ENCODE results near the gene PNMA1.
"Not testable (repeated sequence)": the region's sequence is repeated elsewhere in the genome, so short reads cannot be mapped to it uniquely, and the experiment has no call there.

PNMA1 gene

DNA sequence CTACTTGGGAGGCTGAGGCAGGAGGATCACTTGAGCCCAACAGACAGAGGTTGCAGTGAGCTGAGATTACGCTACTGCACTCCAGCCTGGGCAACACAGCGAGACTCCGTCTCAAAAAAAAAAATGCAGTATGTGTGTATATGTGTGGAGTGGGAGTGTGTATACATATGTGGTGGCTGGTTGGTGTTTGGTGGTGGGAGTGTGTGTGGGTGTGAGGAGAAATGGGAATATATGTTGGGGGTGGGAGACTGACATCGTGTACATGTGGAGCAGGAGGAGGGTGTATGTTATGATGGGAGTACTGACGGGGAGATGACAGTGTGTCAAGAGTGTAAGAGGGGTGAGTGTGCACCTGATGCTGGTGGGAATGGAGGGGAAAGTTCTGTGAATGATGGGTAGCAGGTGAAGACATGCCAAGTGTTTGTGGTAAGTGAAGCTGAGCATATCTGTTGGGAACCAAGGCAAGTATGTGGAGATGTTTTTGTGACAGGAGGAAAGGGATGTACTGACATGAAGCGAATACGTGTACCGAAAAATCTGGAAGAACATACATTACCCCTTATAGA lies 4.2 kb downstream of the PNMA1 start:
- no peak overlapping the region for H3K4me3 ChIP-seq (ENCODE audit: low read length)
- no peak for TF ChIP-seq ZNF274 (IDR thresholded peaks at IDR 0.05; ENCODE audit: low read depth, low read length)

DNA sequence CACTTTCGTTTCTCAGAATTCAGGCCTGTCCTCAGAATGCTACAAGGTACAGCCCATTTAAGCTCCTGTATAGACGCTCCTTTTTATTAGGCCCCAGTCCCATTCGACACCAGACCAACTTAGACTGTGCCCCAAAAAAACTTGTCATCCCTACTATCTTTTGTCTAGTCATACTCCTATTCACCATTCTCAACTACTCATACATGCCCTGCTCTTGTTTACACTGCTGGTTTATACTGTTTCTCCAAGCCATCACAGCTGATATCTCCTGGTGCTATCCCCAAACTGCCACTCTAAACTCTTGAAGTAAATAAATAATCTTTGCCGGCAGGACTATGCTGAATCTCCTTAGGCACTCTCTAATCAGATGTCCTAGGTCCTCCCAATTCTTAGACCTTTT lies 6.1 kb downstream of the PNMA1 start:
- H3K4me3 ChIP-seq (ENCODE audit: low read length) = not testable (repeated sequence)

DNA sequence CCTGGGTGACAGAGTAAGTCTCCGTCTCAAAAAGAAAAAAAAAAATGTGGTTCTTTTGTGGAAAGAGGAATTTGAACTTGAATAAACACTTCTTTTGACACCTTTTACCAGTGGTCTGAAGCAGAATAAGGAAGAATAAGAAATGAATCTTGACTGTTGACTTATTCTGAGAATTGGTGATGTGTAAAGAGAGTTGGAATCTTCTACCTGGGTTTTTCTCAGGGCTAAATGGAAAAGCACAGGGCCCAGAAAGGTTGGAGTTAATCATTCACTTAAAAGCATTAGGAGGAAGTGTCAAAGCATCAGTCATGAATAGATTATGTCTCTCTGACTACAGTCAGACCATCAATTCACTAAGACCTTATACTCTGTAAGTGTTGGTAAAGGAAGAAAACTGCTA lies 13.9 kb downstream of the PNMA1 start:
- no peak for TF ChIP-seq ZNF274 (IDR thresholded peaks at IDR 0.05; ENCODE audit: low read depth, low read length)

DNA sequence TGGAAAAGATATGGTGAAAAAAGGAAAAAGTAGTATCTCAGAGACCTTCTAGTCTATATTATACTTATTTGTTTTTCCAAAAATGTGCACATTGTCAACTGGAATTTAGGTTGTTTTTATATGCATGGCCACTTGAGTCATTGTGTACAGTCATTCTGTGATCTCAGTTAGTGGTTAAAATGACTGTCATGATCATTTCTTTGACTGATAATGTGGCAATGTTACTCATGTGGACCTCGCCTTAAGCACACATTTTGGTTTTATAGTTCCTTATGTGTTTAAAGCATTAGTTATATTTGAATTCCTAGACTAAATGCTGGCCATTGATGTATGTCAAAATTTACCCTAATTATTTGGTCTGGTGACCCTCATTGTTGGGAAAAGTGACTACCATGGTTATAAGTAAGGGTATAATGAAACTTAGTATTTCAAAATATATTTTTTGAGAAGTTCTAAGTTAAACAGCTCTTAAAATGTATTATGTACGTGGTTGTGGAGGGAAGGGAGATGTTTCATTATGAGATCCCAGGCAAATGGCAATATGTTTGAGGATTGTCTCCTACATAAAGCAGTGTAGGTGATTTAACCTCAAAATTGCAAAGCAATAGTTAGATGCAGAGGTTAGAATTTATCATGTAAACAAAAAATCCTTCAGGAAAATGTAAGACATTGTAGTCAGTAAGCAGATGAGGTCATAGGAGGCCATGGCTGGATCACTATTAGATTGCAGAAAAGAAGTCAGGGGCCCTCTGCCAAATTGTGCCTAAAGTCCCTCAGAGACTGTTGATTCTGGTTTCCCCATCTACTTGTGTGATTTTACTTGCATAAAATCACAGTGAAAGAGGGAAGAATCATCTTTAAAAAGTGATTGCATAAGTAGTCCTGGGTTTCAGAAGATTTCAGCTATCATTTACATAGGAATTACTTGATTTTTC lies 17.5 kb downstream of the PNMA1 start:
- no peak for TF ChIP-seq ZNF274 (IDR thresholded peaks at IDR 0.05; ENCODE audit: low read depth, low read length)
- H3K4me3 ChIP-seq (ENCODE audit: low read length) = no peak overlapping the region; the same call in 1 of the 2 replicates

More for the DNA sequence above, 13.9 kb downstream of the PNMA1 start:
- H3K4me3 ChIP-seq (ENCODE audit: low read length) = no peak overlapping the region

DNA sequence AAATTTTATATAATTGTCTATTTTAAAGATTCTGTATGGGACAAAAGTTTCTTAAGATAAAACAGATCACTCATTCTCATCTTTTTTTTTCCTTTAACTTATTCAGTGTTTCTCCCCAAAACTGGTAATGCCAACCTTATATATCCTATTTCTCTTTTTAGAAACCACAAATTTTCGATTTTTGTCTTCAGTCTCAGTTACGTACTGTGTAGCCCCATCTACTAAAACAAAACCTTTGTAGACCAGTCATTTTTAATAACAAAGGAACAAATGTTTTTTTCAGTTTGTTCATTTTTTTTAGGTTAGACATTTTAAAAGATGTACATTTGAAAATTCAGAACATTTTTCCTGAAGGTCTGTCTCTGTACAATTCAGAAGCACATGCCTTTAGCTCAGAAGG lies 18.2 kb downstream of the PNMA1 start:
- no peak for TF ChIP-seq ZNF274 (IDR thresholded peaks at IDR 0.05; ENCODE audit: low read depth, low read length)
- H3K4me3 ChIP-seq (ENCODE audit: low read length) = no peak overlapping the region; the same call in 1 of the 2 replicates

DNA sequence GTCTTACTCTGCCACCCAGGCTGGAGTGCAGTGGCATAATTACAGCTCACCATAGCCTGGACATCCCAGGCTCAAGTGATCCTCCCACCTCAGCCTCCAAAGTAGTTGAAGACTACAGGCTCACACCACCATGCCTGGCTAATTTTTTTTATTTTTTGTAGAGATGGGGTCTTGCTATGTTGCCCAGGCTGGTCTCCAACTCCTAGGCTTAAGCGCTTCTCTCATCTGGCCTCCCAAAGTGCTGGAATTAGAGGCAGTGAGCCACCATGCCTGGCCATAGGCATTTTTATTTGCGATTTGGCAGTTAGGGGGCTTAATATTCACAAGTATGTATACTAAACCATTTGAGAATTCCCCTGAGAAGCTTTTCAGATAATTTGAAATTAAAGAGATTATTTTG lies 19.1 kb downstream of the PNMA1 start:
- H3K4me3 ChIP-seq (ENCODE audit: low read length) = no peak overlapping the region

DNA sequence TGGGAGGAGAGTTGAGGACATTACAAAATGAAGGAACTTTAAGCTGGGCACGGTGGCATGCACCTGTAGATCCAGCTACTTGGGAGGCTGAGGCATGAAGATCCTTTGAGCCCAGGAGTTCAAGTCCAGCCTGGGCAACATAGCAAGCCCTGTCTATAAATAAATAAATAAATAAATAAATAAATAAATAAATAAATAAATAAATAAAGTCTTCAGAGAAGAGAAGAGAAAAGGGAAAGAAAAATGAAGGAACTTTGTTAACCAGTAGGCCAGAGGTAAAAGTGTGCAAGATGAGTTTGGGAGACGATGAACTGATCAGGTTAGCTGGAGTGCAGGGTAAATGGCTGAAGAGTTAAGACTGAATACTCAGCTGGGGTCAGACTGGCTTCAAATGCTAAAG lies 20.1 kb downstream of the PNMA1 start:
- TF ChIP-seq ZNF274 (IDR thresholded peaks at IDR 0.05; ENCODE audit: low read depth, low read length) = no peak

More for the DNA sequence above, 19.1 kb downstream of the PNMA1 start:
- no peak for TF ChIP-seq ZNF274 (IDR thresholded peaks at IDR 0.05; ENCODE audit: low read depth, low read length)

DNA sequence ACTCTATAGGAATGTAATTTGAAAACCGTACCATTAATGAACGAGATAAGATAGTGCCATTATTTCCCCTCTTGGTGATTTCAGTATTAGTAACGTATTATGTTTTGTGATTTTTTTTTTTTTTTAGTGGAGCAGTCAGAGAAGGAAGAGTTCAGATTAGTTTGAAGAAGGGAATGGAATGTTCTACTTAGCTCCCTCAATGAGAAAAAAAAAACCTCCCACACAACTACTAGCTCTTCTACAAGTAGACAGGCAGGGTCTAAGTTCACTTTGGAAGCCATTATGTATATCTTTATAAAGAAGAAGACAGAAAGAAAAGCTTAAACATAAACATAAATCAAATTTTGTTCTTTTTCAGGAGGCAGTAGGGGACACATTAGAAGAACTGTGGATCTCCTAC lies 27.3 kb downstream of the PNMA1 start:
- no peak for TF ChIP-seq ZNF274 (IDR thresholded peaks at IDR 0.05; ENCODE audit: low read depth, low read length)
- no peak overlapping the region for H3K4me3 ChIP-seq (ENCODE audit: low read length)

More for the DNA sequence above, 20.1 kb downstream of the PNMA1 start:
- H3K4me3 ChIP-seq (ENCODE audit: low read length) = no peak overlapping the region

DNA sequence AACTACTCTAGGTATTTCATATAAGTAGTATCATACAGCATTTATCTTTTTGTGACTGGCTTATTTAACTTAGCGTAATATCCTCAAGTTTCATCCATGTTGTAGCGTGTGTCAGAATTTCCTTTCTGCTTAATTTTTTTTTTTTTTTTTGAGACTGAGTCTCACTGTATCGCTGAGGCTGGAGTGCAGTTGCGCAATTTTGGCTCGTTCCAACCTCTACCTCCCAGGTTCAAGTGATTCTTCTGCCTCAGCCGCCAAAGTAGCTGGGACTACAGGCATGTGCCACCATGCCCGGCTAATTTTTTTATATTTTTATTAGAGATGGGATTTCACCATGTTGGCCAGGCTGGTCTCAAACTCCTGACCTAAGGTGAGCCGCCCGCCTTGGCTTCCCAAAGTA lies 28.9 kb downstream of the PNMA1 start:
- no peak overlapping the region for H3K4me3 ChIP-seq (ENCODE audit: low read length)
- no peak for TF ChIP-seq ZNF274 (IDR thresholded peaks at IDR 0.05; ENCODE audit: low read depth, low read length)

DNA sequence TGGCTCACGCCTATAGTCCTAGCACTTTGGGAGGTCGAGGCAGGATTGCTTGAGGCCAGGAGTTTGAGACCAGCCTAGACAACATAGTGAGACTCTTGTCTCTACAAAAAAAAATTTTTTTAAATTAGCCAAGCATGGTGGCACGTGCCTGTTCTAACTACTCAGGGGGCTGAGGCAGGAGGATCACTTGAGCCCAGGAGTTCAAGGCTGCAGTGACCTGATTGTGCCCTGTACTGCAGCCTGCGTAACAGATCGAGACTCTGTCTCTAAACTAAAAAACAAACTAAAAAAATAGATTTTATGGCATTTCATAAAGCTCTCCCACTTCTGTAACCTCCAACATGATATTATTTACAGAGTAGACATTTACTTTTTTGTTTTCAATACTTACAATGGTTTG lies 29.6 kb downstream of the PNMA1 start:
- no peak overlapping the region for H3K4me3 ChIP-seq (ENCODE audit: low read length)
- TF ChIP-seq ZNF274 (IDR thresholded peaks at IDR 0.05; ENCODE audit: low read depth, low read length) = no peak

DNA sequence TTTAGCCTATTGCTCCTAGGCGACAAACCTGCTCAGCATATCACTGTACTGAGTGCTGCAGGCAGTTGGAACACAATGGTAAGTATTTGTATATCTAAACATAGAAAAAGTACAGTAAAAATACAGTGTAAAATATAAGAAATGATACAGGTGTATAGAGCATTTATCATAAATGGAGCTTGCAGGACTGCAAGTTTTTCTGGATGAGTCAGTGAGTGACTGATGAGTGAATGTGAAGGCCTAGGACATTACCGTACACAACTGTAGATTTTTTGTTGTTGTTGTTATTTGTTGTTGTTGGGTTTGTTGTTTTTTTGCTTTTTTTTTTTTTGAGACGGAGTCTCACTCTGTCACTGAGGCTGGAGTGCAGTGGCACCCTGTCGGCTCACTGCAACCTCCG lies 33.4 kb downstream of the PNMA1 start:
- TF ChIP-seq ZNF274 (IDR thresholded peaks at IDR 0.05; ENCODE audit: low read depth, low read length) = no peak

DNA sequence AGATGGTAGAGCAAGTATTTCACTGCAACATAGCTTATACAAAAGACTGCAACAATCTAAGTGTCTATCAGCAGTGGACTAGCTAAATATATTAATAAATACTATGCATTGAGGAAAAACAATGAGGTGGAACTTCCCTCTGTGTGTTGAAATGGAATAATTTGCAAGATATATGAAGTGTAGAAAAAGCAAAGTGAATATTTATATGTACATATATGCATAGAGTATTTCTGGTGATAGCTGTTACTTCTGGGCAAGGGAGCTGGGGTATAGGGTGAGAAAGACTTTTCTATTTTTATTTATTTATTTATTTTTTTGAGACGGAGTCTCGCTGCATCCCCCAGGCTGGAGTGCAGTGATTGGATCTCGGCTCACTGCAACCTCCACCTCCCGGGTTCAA lies 35.5 kb downstream of the PNMA1 start:
- TF ChIP-seq ZNF274 (IDR thresholded peaks at IDR 0.05; ENCODE audit: low read depth, low read length) = no peak
- no peak overlapping the region for H3K4me3 ChIP-seq (ENCODE audit: low read length)

More for the DNA sequence above, 33.4 kb downstream of the PNMA1 start:
- H3K4me3 ChIP-seq (ENCODE audit: low read length) = no peak overlapping the region

DNA sequence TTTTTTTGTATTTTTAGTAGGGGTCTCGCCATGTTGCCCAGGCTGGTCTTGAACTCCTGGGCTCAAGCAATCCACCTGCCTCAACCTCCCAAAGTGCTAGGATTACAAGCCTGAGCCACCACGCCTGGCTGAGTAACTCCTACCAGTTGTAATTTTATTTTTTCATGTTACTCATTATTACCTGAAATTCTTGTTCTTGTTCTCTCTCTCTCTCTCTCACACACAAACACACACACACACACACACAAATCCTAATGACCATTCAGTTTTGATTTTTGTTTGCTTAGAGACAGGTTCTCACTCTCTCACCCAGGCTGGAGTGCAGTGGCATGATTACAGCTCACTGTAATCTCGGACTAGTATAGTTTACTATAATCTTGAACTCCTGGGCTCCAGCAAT lies 39.2 kb downstream of the PNMA1 start:
- TF ChIP-seq ZNF274 (IDR thresholded peaks at IDR 0.05; ENCODE audit: low read depth, low read length) = no peak
- H3K4me3 ChIP-seq (ENCODE audit: low read length) = no peak overlapping the region

DNA sequence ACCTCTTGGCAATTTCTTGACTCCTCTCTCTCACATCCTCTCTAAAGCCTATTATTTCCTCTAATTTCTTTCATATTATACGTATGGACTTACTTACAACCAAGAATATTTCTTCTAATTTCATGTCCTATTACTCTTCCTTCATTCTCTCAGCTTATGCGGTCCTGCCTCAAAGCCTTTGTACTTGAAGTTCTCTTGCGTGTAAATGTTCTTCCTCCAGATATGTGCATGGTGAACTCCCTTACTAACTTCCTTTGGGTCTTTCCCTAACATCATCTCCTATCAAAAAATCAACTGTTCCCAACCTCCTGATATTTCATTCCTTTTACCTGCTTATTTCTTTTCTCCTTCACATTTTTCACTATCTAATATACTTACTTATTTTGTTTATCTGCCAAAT lies 46.3 kb downstream of the PNMA1 start:
- TF ChIP-seq ZNF274 (IDR thresholded peaks at IDR 0.05; ENCODE audit: low read depth, low read length) = no peak
- H3K4me3 ChIP-seq (ENCODE audit: low read length) = no peak overlapping the region

DNA sequence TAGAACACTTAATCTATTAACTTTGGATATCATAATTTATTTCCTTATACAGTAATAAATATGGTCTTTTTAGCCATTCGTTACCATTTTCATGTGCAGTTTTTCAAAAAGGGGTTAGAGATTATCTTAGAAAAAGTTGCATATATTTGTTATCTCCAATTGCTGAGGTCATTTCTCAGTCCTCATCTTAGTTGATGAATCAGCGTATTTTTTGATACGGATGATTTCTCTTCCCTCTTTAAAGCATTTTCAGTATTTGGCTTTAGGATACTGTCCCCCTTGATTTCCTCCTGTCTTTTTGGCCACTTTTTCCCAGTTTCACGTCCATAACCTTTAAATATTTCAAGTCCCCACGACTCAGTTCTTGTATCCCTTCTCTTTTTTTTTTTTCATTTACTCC lies 47.6 kb downstream of the PNMA1 start:
- TF ChIP-seq ZNF274 (IDR thresholded peaks at IDR 0.05; ENCODE audit: low read depth, low read length) = no peak
- no peak overlapping the region for H3K4me3 ChIP-seq (ENCODE audit: low read length)

All from GM08714 (cell line).